T-helper 2 cell (primary cell): Measurements from ENCODE around the gene LRRIQ1.

Source experiments
- DNase-seq, 5 experiments: peaks; one replicate each; pipeline versions ENCODE4 v3.0.0 to v3.0.0-alpha.2; 2012 to 2022

LRRIQ1 gene

DNA sequence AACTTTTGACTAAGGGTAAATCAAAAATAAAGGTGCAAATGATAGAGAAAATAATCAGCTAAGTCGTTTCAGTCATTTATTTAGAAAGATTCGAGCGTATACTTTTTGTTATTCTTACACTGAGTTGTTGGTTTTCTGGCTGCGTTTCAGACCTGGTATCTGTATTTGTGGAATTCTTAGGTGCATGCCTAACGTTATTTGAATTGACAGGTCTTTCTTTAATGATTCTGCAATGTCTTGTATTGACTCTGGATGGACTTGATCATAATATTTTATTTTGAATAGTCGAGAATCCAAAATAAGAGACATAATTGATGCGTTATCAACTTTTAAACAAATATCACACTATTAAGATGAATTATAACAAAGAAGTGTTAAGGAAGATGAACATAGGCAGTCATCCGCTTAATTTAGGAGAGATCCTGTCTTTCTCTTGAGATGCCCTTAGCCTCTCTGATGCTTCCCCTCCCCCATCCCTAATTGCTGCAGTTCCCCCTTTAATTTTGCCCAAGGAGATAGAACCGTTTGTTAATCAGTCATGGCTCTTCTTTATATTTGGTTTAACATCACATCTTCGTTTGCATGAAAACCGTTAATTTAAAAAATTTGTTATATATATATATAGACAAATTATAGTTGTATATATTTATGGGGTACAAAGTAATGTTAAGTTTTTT lies 245.6 kb downstream of the LRRIQ1 start:
- no peak for DNase-seq

DNA sequence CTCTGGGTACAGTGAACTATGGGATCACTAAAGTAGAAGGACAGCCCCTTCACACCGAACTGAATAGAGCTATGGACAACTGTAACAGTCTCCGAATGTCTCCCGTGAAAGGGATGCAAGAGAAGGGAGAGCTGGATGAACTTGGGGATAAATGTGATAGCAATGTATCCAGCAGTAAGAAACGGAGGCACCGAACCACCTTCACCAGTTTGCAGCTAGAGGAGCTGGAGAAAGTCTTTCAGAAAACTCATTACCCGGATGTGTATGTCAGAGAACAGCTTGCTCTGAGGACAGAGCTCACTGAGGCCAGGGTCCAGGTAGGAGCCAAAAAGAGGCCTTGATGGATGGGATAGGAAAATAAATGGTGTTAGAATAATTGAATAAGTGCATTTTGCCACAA lies 247.4 kb downstream of the LRRIQ1 start:
- DNase-seq = no peak
